ENCODE measurements around the gene TLE1.
A peak's percentile ranks its signal among the peaks of the same experiment; 100 is the strongest.
"Not testable (repeated sequence)": the region's sequence is repeated elsewhere in the genome, so short reads cannot be mapped to it uniquely, and the experiment has no call there.

TLE1 gene

DNA sequence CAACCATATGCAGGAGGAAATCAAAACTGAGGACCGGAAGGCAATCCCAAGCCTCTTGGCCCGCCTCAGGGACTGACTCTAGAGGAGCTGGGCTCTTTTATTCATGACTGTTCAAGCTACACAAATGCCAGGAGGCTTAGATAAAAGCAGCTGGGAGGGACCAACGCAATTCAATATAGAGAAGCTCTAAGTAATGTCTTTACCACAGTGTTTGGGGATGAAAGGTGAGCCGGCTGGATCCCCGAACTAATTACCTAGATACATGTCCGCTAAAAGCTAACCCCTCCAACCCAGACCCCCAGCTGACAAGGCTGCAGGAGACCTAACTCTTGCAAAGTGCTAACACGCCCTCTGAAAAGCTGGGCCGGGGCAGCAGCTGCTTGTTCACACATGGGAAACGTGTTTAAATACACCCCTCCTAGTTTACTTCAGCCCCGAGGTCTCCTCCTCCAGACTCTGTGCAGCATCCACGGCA is 67.5 kb downstream of the TLE1 start:
- DNase-seq (ENCODE audit: low spot score) = no peak

DNA sequence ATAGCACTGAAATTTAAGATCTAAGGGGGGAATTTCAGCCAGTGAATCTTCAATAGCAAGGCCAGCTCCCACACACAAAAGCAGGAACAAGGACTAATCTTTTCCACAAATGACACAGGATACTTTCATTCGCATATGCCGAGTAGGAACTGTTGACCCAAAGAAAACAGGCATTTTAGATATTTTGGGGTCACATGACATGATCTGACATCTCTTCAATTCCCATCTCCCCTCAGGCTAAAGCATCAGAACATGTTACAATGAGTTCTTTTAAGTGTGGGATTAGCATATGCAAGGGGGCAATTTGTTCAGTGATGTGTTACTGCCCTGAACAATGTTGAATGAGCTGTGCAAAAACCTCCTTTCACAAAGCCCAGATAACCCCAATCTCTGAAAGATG is 68.2 kb downstream of the TLE1 start:
- DNase-seq (ENCODE audit: low spot score) = no peak

DNA sequence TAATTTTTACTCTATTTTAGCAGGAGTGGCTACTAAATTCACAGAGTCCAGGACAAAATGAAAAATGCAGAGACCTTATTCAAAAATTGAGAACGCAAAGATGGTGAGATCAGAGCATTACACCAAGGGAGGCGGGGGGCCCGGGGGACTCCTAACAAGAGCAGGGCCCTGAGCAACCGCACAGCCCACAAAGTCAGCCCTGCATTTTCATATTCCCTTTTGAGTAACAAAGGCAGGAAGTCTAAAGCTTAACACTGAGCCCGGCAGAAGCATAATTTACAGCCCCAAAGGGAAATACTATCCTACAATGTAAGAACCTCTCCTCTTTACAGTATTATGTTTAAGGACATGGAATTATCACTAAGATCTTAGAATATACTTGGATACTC is 69.4 kb downstream of the TLE1 start:
- DNase-seq (ENCODE audit: low spot score) = no peak

DNA sequence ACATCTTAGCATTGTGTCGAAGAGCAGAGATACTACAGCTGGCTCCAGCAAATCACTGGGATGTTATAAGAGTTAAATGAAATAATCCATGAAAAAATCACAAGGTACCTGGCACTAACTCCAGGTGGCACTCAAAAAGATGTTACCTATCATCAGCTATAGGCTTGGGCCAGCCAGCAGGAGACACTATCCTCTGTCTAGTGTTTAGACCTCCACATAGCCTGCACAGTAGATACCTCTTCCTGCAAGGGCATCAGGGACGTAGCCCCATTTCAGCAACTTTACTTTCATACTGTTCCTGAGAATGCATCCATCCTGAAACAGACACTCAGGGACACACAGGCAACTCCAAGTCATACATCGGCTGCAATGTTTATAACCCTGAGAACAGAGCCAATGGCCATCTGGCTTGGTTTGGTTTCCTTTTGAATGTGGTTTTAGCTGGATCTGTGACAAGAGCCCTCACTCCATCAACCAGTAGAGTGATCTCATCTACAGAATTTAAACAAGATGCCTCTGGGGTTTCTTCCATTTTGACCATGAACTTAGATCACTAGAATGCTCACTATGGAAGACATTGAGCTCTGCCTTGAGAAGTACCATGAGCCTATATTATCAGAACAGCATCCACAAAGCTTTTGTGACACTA is 69.9 kb downstream of the TLE1 start:
- no peak for DNase-seq (ENCODE audit: low spot score)

DNA sequence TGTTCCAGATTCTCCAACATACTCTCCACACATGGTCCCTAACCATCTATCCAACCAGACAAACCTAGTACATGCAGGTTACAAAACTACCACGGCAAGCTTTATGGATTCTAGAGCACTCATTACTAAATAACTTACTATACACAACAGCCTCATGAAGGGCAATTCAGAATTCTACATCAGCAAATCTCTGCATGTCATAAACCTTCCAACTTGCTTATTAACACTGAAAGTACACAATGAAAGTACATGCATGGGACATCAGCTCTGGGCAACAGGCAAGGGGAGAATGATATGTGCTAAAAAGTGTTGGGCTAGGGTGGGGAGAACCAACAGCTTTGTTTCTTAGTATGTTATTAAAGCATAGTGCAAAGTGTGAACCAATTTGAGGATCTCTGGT is 70.4 kb downstream of the TLE1 start:
- no peak for DNase-seq (ENCODE audit: low spot score)

DNA sequence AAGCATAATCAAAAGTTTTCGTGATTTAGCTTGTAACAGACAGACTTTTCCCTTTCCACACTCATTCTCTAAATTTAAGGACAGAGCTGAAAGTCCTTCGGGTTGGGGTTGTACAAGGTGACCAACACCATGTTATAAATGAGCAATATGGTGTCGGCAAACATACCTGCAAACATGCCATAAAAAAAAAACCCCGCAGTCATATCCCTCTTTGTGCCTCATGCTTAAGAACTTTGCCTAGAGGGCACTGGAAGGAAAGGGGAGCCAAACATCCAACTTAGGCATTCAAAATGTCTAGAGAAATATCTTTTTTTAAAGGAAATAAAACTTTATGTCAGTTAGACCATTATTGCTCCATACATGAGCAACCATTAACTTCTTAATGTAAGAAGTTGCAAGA is 73.2 kb downstream of the TLE1 start:
- DNase-seq (ENCODE audit: low spot score) = no peak

DNA sequence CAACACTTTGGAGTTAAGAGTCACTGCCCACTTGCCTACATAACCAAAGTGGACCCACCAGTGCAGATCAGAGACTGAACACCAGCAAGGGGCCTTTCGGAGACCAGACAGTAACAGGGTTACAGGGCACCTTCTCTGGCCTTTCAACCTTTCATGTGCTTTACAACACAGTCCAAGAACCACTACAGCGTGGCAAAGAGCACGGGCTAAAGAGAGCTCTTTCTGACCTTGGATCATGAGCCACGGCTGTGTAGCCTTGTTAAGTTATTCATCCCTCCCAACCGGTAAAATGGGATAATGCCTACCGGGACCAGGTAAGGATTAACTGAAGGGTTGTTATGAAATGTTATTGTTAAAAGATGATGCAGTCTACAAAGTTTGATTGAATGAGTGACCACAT is 75.0 kb downstream of the TLE1 start:
- DNase-seq (ENCODE audit: low spot score) = no peak

DNA sequence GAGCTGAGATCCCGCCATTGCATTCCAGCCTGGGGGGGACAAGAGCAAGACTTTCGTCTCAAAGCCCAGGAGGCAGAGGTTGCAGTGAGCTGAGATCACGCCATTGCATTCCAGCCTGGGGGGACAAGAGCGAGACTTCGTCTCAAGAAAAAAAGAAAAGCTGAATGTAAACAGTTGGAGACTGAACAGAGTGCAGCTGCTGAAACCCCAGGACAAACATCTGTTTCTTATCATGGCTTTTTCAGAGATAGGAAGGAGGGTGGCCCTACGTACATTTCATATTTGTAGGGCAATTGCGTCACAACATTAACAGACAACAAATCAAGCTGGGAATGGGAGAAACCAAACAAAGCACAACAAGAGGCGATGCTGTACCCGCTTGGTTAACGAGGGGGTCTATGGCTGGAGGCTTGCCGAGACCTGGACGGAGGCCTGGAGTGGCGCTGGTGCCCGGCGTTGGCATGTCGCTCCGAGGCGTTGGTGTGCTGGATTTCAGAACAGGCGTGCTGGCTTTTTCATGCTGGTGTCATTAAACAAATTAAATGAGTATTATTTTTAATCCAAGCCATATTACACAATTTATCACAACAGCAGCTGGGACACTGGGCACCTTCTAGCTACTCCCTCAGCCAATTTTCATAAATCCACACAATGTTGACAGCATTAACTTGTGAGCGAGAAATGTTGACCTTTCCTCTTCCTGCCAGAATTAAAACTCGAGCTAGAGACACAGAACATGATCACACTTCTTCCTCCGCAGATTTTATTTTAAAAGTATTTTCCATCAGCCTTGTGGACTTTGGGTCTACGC is 76.1 kb downstream of the TLE1 start:
- DNase-seq (ENCODE audit: low spot score) = peak; percentile 57

DNA sequence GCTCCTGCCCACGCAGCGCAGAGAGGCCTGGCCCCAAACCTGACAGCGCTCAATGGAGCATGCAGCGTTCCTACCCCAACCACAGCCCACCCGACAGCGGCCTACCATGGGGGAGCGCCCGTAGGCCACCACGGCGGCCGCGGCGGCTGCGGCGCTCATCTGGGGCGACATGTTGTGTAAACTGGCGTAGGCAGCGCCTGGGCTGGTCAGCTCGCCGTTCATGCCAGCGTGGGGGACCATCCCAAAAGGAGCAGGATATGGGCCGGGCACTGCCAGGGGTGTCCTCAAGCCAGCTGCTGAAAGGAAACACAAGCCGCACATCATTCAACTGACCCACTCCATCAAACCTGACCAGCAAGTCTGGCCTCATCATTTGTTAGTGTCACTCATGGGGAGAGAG is 77.7 kb downstream of the TLE1 start:
- no peak for DNase-seq (ENCODE audit: low spot score)

DNA sequence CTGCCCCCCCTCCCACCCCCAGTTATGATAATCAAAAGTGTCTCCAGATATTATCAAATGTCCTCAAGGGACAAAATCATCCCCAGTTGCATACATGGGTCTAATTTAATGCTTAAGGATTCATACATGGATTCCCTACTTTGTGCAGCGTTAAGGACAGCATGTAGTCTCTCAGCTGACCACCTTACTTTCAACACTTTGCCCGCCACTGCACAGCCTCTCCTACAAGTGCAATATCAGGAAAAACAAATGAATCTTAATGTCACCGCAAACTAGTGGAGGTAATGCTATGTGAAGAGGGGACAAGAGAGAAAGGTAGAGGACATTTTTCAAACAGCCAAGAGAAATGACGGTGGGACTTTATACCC is 78.6 kb downstream of the TLE1 start:
- no peak for DNase-seq (ENCODE audit: low spot score)

DNA sequence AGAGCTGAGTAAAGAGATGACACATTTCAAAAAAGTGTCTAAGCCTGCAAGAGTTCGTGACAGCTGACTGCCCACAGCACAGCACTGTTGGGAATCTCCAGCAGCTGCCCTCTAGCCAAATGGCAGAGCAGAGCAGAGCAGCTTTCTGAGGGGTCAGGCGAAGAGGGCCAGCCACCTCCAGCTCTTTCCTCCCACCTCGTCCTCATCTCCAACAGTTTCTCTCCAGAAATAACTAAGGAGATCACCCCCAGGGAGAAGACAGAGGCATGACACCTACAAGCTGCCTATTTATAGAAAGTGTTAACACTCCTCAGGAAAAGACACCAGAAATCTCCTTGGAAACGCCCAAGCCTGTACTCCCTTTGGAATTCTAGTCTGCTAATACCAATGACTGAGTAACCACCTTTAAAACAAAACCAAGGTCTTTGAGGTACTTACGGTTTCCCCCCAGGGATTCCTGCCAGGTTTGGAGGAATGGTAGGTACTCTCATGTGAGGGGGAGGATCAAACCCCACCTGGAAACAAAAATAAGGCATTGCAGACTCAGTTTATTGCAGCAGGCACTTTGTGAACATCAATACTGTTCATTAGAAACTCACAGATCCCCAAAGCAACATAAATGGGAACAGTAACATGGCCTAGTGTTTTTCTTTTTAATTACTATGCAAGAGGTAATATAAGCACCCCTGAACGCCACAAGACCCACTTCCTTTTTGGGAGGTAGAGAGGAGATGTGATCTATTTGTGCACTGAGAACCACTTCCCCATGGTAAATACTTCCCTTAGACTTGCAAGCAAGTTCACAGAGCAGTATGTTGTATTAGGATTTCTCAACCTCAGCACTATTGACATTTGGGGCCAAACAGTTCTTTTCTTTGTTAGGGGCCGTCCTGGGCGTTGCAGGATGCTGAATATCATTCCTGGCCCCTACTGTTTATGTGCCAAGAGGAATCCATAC is 79.3 kb downstream of the TLE1 start:
- DNase-seq (ENCODE audit: low spot score) = no peak

DNA sequence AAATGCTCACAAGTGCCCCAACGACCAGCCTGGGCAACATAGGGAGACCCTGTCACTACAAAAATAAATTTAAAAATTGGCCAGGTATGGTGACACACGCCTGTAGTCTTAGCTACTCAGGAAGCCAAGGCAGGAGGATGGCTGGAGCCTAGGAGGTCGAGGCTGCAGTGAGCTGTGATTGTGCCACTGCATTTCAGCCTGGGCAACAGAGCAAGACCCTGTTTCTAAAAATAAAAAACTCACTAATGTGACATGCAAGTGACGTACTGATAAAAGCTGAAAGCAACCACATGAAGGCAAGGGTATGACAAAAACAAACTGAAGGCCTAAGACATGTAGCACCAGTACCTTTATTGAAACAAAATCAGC is 81.1 kb downstream of the TLE1 start:
- no peak for DNase-seq (ENCODE audit: low spot score)

DNA sequence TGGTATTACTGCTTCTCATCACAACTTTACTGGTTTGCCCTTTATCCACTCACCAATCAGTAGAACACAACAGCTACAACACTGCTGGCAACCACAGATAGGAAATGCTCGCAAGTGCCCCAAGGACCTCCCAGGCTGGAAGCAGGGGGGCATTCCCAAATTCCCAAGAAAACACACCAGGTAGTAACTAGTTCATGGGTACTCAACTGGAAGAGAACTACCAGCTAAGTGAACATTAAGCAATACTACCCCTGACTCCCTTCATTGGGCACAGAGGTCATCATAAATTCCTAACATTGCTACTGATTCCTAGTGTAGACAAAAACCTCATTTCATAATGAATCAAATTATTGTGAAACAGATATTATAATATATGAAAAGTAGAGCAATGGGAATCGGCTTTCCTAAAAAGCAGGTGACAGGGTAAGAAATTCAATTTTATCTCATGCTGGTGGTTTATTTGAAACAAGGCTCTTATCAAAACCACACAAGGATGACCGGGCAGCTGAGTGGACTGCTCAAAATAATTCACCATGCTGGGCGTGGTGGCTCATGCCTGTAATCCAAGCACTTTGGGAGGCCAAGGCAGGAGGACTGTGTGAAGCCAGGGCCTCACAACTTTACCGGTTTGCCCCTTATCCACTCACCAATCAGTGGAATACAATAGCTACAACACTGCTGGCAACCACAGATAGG is 81.6 kb downstream of the TLE1 start:
- no peak for DNase-seq (ENCODE audit: low spot score)

DNA sequence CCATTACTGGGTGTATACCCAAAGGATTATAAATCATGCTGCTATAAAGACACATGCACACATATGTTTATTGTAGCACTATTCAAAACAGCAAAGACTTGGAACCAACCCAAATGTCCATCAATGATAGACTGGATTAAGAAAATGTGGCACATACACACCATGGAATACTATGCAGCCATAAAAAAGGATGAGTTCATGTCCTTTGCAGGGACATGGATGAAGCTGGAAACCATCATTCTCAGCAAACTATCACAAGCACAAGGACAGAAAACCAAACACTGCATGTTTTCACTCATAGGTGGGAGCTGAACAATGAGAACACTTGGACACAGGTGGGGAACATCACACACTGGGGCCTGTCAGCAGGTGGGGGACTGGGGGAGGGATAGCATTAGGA is 83.1 kb downstream of the TLE1 start:
- not testable (repeated sequence) for DNase-seq (ENCODE audit: low spot score)

DNA sequence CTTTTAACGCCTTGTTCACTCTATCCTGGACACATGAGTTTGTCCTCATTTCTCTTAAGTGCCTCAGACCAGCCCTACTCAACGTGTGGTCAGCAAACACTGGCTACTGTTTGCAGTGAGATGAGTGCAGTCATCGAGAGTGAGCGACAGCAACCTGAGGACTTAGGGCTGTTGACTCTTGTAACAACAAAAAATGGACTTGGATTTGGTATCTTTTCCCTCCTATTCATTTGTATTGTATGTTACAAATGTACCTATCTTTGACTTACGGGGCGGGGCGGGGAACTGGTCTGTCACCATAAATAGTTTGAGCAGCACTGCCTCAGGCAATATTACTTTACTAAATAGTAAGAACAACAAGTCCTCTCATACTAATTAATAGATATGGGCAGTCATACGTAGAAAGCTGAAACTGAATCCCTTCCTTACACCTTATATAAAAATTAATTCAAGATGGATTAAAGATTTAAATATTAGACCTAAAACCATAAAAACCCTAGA is 84.1 kb downstream of the TLE1 start:
- DNase-seq (ENCODE audit: low spot score) = no peak

DNA sequence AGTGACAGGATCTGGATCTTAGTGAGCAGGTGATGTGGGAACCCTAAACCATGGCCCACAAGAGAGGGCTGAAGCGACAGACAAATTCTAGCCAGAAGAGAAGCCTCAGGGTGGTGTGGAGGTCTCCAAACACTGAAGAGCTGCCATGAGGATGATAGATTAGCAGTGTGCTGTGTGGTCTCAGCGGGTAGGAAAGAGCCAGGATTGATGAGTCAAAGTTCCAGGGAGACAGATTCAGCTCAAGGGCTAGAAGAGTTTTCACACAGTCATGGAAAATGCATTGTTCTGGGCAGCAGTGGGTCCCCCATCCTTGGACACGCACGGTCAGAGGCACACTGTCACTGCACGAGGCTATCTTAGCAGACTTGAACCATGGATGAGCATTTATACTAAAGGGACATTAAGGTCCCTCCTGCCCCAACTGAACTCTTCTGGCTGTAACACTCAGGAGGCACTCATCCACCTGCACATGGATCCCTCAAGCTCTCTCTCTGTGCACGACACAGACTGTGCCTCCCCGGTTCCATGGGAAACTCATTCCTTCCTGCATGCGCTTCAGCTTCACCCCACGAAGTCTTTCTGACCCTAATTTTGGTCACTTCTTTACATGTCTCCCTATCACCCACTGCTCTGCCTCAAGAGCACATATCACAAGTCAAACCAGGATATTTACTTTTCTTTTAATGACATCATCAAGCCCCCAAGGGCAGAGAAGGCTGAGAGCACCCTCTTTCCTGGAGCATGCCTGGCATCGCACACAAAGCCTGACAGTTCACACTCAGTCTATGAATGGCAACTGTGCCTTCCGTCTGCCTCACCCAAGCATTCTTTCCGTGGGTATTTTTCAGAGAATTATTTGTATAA is 84.8 kb downstream of the TLE1 start:
- DNase-seq (ENCODE audit: low spot score) = no peak

DNA sequence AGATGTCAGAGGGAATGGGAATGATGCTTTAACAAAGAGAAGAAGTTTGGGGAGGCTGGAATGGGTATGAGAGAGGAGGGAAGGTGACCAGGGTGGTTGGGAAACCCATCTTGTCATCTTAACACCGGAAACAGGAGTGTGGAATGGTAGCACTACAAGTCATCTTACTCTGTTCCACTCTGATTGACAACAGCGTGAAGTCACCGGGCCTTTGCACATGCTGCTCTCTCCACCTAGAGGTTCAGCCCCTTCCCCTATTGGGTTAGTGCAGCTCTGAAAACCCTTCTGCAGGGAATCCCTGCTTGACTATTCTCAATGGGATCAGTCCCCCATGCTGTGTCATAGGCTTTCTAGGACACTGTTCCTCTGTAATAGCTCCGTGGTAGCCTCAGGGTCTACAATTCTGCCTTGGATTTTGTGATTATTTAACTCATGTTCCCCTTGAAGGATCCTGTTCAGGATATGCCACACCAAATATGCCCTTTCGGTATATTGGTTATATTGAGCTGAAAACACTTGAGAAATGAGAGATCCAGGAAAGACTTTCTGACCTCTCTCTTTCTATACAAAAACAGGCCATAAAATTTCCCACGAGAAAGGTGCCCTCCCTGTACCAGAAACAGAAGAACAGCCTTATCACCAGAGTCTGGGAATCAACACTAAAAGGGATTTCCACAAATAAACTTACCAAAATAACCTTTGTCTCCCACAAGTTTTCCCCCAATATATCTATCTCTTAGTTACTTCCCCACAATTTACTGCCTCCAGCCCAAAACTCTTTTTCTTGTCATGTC is 86.3 kb downstream of the TLE1 start:
- DNase-seq (ENCODE audit: low spot score) = no peak

DNA sequence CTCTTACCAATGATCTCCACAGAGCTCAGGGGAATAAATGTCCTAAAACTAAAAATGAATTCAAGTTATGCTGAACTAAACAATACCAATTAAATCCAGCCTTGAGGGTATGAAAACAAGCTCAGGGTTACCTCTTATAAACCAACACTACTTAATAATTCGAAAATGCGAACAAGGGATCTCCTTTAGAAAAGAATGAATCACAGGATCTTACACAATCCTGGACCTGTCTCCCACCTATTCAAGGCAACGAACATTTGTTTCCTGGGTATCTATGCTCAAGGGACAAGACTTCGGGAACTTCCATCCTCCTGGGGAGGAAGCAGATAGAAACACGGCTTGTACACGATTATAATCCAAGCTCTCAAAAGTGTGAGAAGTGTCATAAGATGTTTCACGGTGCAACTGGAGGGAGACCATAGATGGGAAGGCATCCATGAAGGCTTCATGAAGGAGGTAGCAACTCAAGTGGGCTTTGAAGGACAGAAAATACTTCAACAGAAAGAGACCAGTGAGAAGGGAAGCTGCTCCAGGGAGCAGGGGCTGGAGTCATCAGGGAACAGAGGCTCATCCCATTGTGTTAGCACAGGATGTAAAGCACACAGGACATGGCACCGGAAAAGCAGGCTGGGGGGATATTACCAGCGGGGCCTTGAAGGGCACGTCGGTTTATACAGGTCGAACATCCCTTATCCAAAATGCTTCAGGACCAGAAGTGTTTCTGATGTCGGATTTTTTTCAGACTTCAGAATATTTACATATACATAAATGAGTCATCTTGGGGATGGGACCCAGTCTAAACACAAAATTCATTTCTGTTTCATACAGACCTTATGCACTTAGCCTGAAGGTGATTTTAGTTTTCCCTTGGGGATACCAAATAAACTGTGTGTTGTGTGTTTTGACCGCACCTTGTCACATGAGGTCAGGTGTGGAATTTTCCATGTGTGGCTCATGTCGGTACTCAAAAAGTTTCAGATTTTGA is 87.4 kb downstream of the TLE1 start:
- no peak for DNase-seq (ENCODE audit: low spot score)

DNA sequence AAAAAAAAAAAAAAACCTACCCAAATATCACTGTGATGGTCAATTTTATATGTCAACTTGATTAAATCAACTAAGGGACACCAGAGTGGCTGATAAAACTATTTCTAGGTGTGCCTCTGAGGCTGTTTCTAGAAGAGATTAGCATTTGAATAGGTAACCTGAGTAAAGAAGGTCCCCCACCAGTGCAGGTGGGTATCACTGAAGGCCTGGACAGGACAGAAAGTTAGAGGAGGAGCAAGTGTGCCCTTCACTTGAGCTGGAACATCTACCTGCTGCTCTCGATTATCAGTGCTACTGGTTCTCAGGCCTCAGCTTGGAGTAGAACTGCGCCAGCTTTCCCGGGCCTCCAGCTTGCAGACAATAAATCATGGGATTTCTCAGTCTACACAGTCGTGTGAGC is 88.7 kb downstream of the TLE1 start:
- no peak for DNase-seq (ENCODE audit: low spot score)
